Measurements from ENCODE around the gene KIAA1217.

Gene KIAA1217

GRCh38 chr10:24390146-24390700, 181.3 kb downstream of the KIAA1217 start:
- no peak for DNase-seq (ENCODE audit: low spot score)
- TF ChIP-seq, protein P1, sequence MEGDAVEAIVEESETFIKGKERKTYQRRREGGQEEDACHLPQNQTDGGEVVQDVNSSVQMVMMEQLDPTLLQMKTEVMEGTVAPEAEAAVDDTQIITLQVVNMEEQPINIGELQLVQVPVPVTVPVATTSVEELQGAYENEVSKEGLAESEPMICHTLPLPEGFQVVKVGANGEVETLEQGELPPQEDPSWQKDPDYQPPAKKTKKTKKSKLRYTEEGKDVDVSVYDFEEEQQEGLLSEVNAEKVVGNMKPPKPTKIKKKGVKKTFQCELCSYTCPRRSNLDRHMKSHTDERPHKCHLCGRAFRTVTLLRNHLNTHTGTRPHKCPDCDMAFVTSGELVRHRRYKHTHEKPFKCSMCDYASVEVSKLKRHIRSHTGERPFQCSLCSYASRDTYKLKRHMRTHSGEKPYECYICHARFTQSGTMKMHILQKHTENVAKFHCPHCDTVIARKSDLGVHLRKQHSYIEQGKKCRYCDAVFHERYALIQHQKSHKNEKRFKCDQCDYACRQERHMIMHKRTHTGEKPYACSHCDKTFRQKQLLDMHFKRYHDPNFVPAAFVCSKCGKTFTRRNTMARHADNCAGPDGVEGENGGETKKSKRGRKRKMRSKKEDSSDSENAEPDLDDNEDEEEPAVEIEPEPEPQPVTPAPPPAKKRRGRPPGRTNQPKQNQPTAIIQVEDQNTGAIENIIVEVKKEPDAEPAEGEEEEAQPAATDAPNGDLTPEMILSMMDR (IDR thresholded peaks at IDR 0.05; ENCODE audit: extremely low read depth, missing control alignments): no peak

DNA sequence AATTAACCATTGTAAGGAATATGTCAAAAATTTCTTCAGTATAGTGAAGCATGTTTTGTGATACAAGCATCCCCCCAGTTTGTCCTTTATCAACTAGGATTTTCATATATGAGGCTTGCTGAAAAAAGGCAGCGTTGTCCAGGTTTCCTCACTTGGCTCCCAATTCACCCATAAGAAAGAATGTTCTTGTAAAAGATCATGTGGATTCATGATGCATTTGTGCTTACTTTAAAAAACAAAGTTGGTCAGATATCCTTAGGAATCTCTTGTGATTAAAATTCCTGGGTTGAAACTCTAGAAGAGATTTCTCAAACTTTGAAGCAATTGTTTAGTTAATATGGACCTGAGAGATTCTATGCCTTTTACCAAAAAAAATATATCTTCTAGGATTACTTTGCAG, 181.8 kb downstream of the KIAA1217 start:
- TF ChIP-seq, protein P1 (IDR thresholded peaks at IDR 0.05; ENCODE audit: extremely low read depth, missing control alignments): no peak
- no peak for DNase-seq (ENCODE audit: low spot score)

DNA sequence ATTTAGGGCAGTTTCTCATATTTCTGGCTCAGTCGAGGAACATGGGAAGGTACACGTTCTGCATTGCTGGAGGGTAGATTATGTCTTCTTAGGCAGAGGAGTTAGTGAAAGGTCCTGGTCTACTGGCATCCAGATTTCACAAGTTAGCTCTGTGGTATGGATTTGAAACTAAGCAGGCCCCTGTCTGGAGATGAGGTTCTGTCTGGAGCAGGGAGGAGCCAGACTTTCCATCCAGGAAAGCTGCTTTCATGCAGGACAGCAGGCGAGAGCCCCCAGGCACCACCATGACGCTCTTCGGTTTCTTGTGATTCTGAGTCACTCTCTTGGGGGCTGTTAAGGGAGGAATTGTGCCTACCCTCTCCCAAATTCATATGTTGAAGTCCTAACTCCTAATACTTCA, 184.3 kb downstream of the KIAA1217 start:
- TF ChIP-seq, protein P1 (IDR thresholded peaks at IDR 0.05; ENCODE audit: extremely low read depth, missing control alignments): no peak
- no peak for DNase-seq (ENCODE audit: low spot score)

- DNase-seq (ENCODE audit: low spot score): no peak
- TF ChIP-seq, protein P1 (IDR thresholded peaks at IDR 0.05; ENCODE audit: extremely low read depth, missing control alignments): no peak
Observed at GRCh38 chr10:24394461-24395190, 185.7 kb downstream of the KIAA1217 start.

DNA sequence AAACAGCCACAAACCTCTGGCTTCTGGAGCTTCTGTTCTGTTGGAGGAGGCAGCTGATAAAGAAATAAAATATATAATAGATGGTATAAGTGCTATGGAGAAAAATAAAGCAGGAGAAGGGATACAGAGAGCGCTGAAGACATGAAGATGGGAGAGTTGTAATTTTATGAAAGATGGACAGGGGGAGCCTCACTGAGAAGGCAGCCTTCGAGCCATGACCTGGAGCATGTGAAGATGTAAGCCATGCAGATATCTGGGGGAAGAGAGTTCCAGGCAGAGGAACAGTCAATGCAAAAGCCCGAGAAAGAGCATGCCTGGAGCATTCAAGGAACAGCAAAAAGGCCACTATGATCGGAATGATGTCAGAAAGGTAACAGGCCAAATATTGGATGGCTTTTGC, 187.5 kb downstream of the KIAA1217 start:
- DNase-seq (ENCODE audit: low spot score): no peak
- TF ChIP-seq, protein P1 (IDR thresholded peaks at IDR 0.05; ENCODE audit: extremely low read depth, missing control alignments): no peak

DNA sequence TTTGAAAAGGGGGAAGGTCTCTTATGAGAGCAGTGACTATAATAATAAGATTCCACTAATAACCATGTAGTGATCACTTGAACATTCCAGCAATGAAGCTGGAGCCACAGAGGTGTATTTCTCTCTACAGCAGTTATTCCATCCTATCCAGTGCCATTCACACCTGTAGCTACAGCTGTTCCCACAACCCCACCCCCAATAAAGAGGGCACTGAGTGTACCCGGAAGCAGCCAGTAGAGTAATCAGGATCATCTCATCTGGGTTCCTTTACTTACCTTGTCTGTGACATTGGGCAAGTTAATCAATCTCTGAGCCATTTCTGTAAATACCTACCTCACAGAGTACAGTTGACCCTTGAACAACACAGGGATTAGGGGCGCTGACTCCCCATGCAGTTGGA, 188.7 kb downstream of the KIAA1217 start:
- TF ChIP-seq, protein P1 (IDR thresholded peaks at IDR 0.05; ENCODE audit: extremely low read depth, missing control alignments): no peak
- no peak for DNase-seq (ENCODE audit: low spot score)

DNA sequence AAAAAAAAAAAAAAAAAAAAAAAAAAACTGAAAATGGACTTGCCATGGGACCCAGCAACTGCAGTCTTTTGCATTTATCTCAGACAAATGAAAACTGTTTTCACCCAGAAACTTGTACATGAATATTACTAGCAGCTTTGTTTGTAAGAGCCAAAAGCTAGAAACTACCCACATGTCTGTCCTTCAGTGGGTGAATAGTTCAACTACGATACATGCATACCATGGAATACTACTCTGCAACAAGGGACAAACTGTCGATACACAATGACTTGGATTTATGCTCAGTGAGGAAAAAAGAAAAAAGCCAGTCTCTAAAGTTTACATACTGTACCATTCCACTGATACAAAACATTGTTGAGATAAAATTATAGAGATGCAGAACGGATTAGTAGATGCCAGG, 195.6 kb downstream of the KIAA1217 start:
- no peak for DNase-seq (ENCODE audit: low spot score)
- TF ChIP-seq, protein P1 (IDR thresholded peaks at IDR 0.05; ENCODE audit: extremely low read depth, missing control alignments): no peak

All from GM20000 (cell line).